IMR-90 (cell line): ENCODE measurements around the gene DHX34. TPM values are rescaled to one million over a fixed set of nuclear protein-coding genes. Genes with fewer than 3 reads are reported as not detected.

Source experiments
- ATAC-seq: fragments of 200-7000 bp; cut with Tn5 transposase; 2 replicates; pipeline ENCODE4 v1.9.1; 2020; ENCODE audit warnings: low read depth, mild to moderate bottlenecking, moderate library complexity
- BruUV-seq: library from RNA; stranded (reverse); fragments of 400-500 nt; replicated peaks from 2 replicates; lab custom pipeline; 2021; lab: Mats Ljungman, UMichigan
- CTCF ChIA-PET: fragments of 300-600 bp; formaldehyde crosslinking; extraction: SDS; loops from one replicate; lab custom pipeline; 2021; ENCODE audit warnings: antibody characterized with exemption; lab: Yijun Ruan, JAX
- POLR2A ChIA-PET: fragments of 300-600 bp; sonication (Branson Sonifier 250); formaldehyde crosslinking; loops from one replicate; lab custom pipeline; 2022; ENCODE audit warnings: antibody characterized with exemption; ENCODE audit not compliant: unreplicated experiment; lab: Charles Lee
- DNase-seq: peaks from one replicate; pipeline ENCODE4 v3.0.0; 2013
- H2AFZ ChIP-seq: replicated peaks from 2 replicates; pipeline ENCODE3; 2013; ENCODE audit warnings: low read length, mild to moderate bottlenecking; ENCODE audit not compliant: poor library complexity
- H2AK5ac ChIP-seq: 2 replicates; pipeline ENCODE4 v1.6.1; 2013; ENCODE audit warnings: low read depth, low read length, inconsistent platforms
- H2AK9ac ChIP-seq: replicated peaks from 2 replicates; pipeline ENCODE3; 2013; ENCODE audit warnings: mild to moderate bottlenecking, low read depth, low read length, moderate library complexity; ENCODE audit not compliant: poor library complexity
- H2BK120ac ChIP-seq: 2 replicates; pipeline ENCODE4 v1.6.1; 2013; ENCODE audit warnings: low read depth, low read length, inconsistent platforms
- H2BK15ac ChIP-seq: 3 replicates; pipeline ENCODE4 v1.6.1; 2013; ENCODE audit warnings: low read depth, low read length, inconsistent platforms
- H2BK20ac ChIP-seq: 2 replicates; pipeline ENCODE4 v1.6.1; 2013; ENCODE audit warnings: low read depth, mild to moderate bottlenecking, inconsistent platforms, low read length, moderate library complexity
- H2BK5ac ChIP-seq: 2 replicates; pipeline ENCODE4 v1.6.1; 2013; ENCODE audit warnings: mild to moderate bottlenecking, low read depth, low read length, inconsistent platforms; ENCODE audit not compliant: poor library complexity, severe bottlenecking
- H3K14ac ChIP-seq: replicated peaks from 2 replicates; pipeline ENCODE4 v1.6.1; 2013; ENCODE audit warnings: low read depth, low read length, inconsistent platforms
- H3K18ac ChIP-seq: 2 replicates; pipeline ENCODE4 v1.6.1; 2013; ENCODE audit warnings: low read depth, low read length, control low read depth
- H3K23ac ChIP-seq: 2 replicates; pipeline ENCODE4 v1.6.1; 2013; ENCODE audit warnings: low read depth, low read length, inconsistent platforms
- H3K27ac ChIP-seq: 2 replicates; pipeline ENCODE4 v1.5.1; 2013; ENCODE audit warnings: mild to moderate bottlenecking, control low read depth, low read length; ENCODE audit not compliant: insufficient read depth
- H3K27me3 ChIP-seq: 2 replicates; pipeline ENCODE4 v1.6.1; 2013; ENCODE audit warnings: low read length; ENCODE audit not compliant: control insufficient read depth, insufficient read depth
- H3K36me3 ChIP-seq: 2 replicates; pipeline ENCODE4 v1.6.1; 2013; ENCODE audit warnings: low read length, mixed read lengths; ENCODE audit not compliant: control insufficient read depth, insufficient read depth
- H3K4ac ChIP-seq: 2 replicates; pipeline ENCODE4 v1.6.1; 2013; ENCODE audit warnings: low read depth, low read length, inconsistent platforms
- H3K4me1 ChIP-seq: 2 replicates; pipeline ENCODE4 v1.6.1; 2013; ENCODE audit warnings: low read length, mixed read lengths; ENCODE audit not compliant: control insufficient read depth, insufficient read depth
- H3K4me2 ChIP-seq: 2 replicates; pipeline ENCODE4 v1.6.1; 2013; ENCODE audit warnings: low read depth, mild to moderate bottlenecking, control low read depth, low read length, moderate library complexity
- H3K4me3 ChIP-seq: 2 replicates; pipeline ENCODE4 v1.5.1; 2013; ENCODE audit warnings: low read depth, mild to moderate bottlenecking, control low read depth, low read length, moderate library complexity; ENCODE audit not compliant: insufficient read depth
- H3K56ac ChIP-seq: 2 replicates; pipeline ENCODE4 v1.6.1; 2013; ENCODE audit warnings: low read length, inconsistent platforms; ENCODE audit not compliant: insufficient read depth; ENCODE audit errors: extremely low read depth
- H3K79me1 ChIP-seq, 2 experiments: 2 replicates each; pipeline ENCODE4 v1.6.1; 2013; ENCODE audit warnings: low read length in 2 of 2, inconsistent platforms in 1 of 2, low read depth in 1 of 2
- H3K9ac ChIP-seq: 2 replicates; pipeline ENCODE4 v1.6.1; 2013; ENCODE audit warnings: low read depth, low read length, control low read depth
- H3K9me1 ChIP-seq: 2 replicates; pipeline ENCODE4 v1.6.1; 2013; ENCODE audit warnings: low read length, inconsistent platforms; ENCODE audit not compliant: insufficient read depth
- H3K9me3 ChIP-seq: 2 replicates; pipeline ENCODE4 v1.6.1; 2013; ENCODE audit warnings: low read length; ENCODE audit not compliant: control insufficient read depth, insufficient read depth
- H4K20me1 ChIP-seq: 2 replicates; pipeline ENCODE4 v1.6.1; 2013; ENCODE audit warnings: low read length, inconsistent platforms; ENCODE audit not compliant: insufficient read depth
- H4K5ac ChIP-seq: 2 replicates; pipeline ENCODE4 v1.6.1; 2013; ENCODE audit warnings: mild to moderate bottlenecking, low read depth, low read length, control low read depth
- H4K8ac ChIP-seq, 2 experiments: 2 replicates each; pipeline ENCODE4 v1.6.1; 2013; ENCODE audit warnings: low read depth in 2 of 2, low read length in 2 of 2, control low read depth in 1 of 2, inconsistent platforms in 1 of 2
- H4K91ac ChIP-seq: 2 replicates; pipeline ENCODE4 v1.6.1; 2013; ENCODE audit warnings: low read depth, low read length, inconsistent platforms; ENCODE audit not compliant: insufficient read depth
- BHLHE40 ChIP-seq: fragments of 150-350 bp; IDR thresholded peaks from 2 replicates; pipeline ENCODE4 v1.6.1; 2016; ENCODE audit warnings: mild to moderate bottlenecking, low read depth, low read length
- CEBPB ChIP-seq: IDR thresholded peaks from 2 replicates; pipeline ENCODE4 v1.6.1; 2012; ENCODE audit warnings: low read depth, low read length, improper control_type of control experiment
- CHD1 ChIP-seq: IDR thresholded peaks from 2 replicates; pipeline ENCODE4 v1.6.1; 2012; ENCODE audit warnings: low read depth, low read length, improper control_type of control experiment
- CTCF ChIP-seq: conservative IDR thresholded peaks from 2 replicates; pipeline ENCODE4 v1.5.1; 2012; ENCODE audit warnings: mild to moderate bottlenecking, low read depth, low read length, improper control_type of control experiment
- ELK1 ChIP-seq: fragments of 150-350 bp; IDR thresholded peaks from 2 replicates; pipeline ENCODE4 v1.6.1; 2016; ENCODE audit warnings: low read depth, mild to moderate bottlenecking, low read length, moderate library complexity, borderline replicate concordance
- FOS ChIP-seq: fragments of 150-350 bp; IDR thresholded peaks from 2 replicates; pipeline ENCODE4 v1.6.1; 2016; ENCODE audit warnings: low read depth, low read length
- MAFK ChIP-seq: IDR thresholded peaks from 2 replicates; pipeline ENCODE4 v1.6.1; 2012; ENCODE audit warnings: low read depth, low read length, improper control_type of control experiment
- MAZ ChIP-seq: IDR thresholded peaks from 2 replicates; pipeline ENCODE4 v1.6.1; 2012; ENCODE audit warnings: low read depth, mild to moderate bottlenecking, low read length, improper control_type of control experiment, moderate library complexity, borderline replicate concordance
- MXI1 ChIP-seq: IDR thresholded peaks from 2 replicates; pipeline ENCODE4 v1.6.1; 2012; ENCODE audit warnings: low read depth, mild to moderate bottlenecking, low read length, moderate library complexity, borderline replicate concordance
- NFE2L2 ChIP-seq: fragments of 150-350 bp; IDR thresholded peaks from 2 replicates; pipeline ENCODE4 v1.6.1; 2016; ENCODE audit warnings: low read depth, mild to moderate bottlenecking, low read length
- POLR2A ChIP-seq: IDR thresholded peaks from 2 replicates; pipeline ENCODE4 v1.6.1; 2012; ENCODE audit warnings: mild to moderate bottlenecking, low read depth, low read length
- RCOR1 ChIP-seq: IDR thresholded peaks from 2 replicates; pipeline ENCODE4 v1.6.1; 2012; ENCODE audit warnings: mild to moderate bottlenecking, low read length, improper control_type of control experiment; ENCODE audit not compliant: insufficient replicate concordance
- RFX5 ChIP-seq: IDR thresholded peaks from 2 replicates; pipeline ENCODE4 v1.8.0; 2012; ENCODE audit warnings: low read depth, mild to moderate bottlenecking, low read length, moderate library complexity
- SMC3 ChIP-seq: fragments of 150-350 bp; IDR thresholded peaks from 2 replicates; pipeline ENCODE4 v1.6.1; 2016; ENCODE audit warnings: low read depth, mild to moderate bottlenecking, antibody characterized with exemption, low read length, moderate library complexity
- WGBS, 2 experiments: methylation state at CpG; one replicate each; pipeline versions ENCODE4 v1.1.5 to v1.1.7; 2013; ENCODE audit warnings: missing lambda C conversion rate in 2 of 2; ENCODE audit not compliant: insufficient read length in 1 of 2; ENCODE audit errors: extremely low coverage in 2 of 2; 5-methylcytosine and 5-hydroxymethylcytosine counted together
- dilution Hi-C: fragments of 300-500 bp; cut with HindIII; formaldehyde crosslinking; loops from one replicate; pipeline ENCODE4 v1.14.3; 2018; ENCODE audit warnings: low sequenced_read_pairs; ENCODE audit not compliant: unreplicated experiment
- in situ Hi-C: fragments of 300-500 bp; cut with MboI; formaldehyde crosslinking; loops from 3 replicates; pipeline ENCODE4 v1.14.3; 2019; ENCODE audit warnings: low sequenced_read_pairs, inconsistent platforms, mixed read lengths
- intact Hi-C: fragments of 100-400 bp; cut with micrococcal nuclease; formaldehyde crosslinking; loops from 2 replicates; pipeline ENCODE4 v1.10.0; 2022
- polyA plus RNA-seq, 3 experiments: library from polyadenylated mRNA; depleted of rRNA; stranded (reverse); fragments of >200 nt; gene quantifications; 2 replicates each; pipeline ENCODE4 v1.2.3, GENCODE V29; 2012; ENCODE audit warnings: low replicate concordance in 1 of 3
- total RNA-seq: library from RNA; depleted of rRNA; stranded (reverse); fragments of >200 nt; gene quantifications from 2 replicates; pipeline ENCODE4 v1.2.3, GENCODE V29; 2012

DHX34 gene
- total and polyA plus RNA-seq, 2 of the 4 experiments (the other 2 are of a cell fraction), result 4.5 to 13.7 TPM

GRCh38 chr19:47315125-47315821 lies 33.8 kb upstream of the DHX34 start:
- peak overlapping the region; percentile 58; the same call in 1 of the 2 replicates for H2BK20ac ChIP-seq
- H3K27me3 ChIP-seq, result no peaks in the 10 kb centered on the region
- H3K9me3 ChIP-seq, result no peaks in the 10 kb centered on the region
- peak overlapping the region; percentile 20; the same call in 1 of the 2 replicates for H3K4ac ChIP-seq
- H3K23ac ChIP-seq, result no peak overlapping the region
- no peak overlapping the region for H2AK5ac ChIP-seq
- H3K4me1 ChIP-seq, result 0 out of 2 replicates have a peak, but pooled peaks cover 2% of the 10 kb centered on the region
- no peak overlapping the region for H4K5ac ChIP-seq
- H2BK120ac ChIP-seq, result peak overlapping the region; percentile 59
- peak overlapping the region in 1 of 2 experiments; percentile 7; a peak in 1 of 4 replicates for H4K8ac ChIP-seq
- H2BK15ac ChIP-seq, result peak overlapping the region; percentile 22; the same call in 1 of the 3 replicates
- ATAC-seq (peak; percentile 98), DNase-seq (peak; percentile 97)
- H4K20me1 ChIP-seq, result no peaks in the 10 kb centered on the region
- H3K18ac ChIP-seq, result no peak overlapping the region; the same call in 1 of the 2 replicates
- 35% methylated on average over 6 of the region's 12 CpGs; no CpG with 5 or more reads in 1 of the 2 experiments for WGBS, 2 experiments
- H3K9ac ChIP-seq, result no peak overlapping the region
- dilution Hi-C loops, result no loop called here
- H3K27ac ChIP-seq, result peak overlapping the region; percentile 2; the same call in 1 of the 2 replicates
- POLR2A ChIA-PET, result no interaction called here
- no peaks in the 10 kb centered on the region for H3K36me3 ChIP-seq
- in situ Hi-C loops, result no loop called here
- no peak overlapping the region for H3K4me3 ChIP-seq
- H2AFZ ChIP-seq, result peak overlapping the region; percentile 55
- intact Hi-C loops, result no loop called here
- CTCF ChIA-PET, result no interaction called here
- H3K9me1 ChIP-seq, result 0 out of 2 replicates have a peak, but pooled peaks cover 4% of the 10 kb centered on the region
- no peak overlapping the region for H3K56ac ChIP-seq
- H4K91ac ChIP-seq, result no peak overlapping the region; the same call in 1 of the 2 replicates
- peak overlapping the region; percentile 42 for H2BK5ac ChIP-seq
- H3K79me1 ChIP-seq, result no peaks in the 10 kb centered on the region
- H3K14ac ChIP-seq, result no peak overlapping the region
- peak overlapping the region; percentile 31; the same call in 1 of the 2 replicates for H3K4me2 ChIP-seq
- no peak overlapping the region for H2AK9ac ChIP-seq
- BruUV-seq, result no TSS peak
- TF ChIP-seq RFX5 (no peak), SMC3 (no peak), POLR2A (no peak), MAFK (peak; percentile 55), CEBPB (peak; percentile 99), NFE2L2 (peak; percentile 64; the same call in 1 of the 2 replicates), BHLHE40 (0 out of 2 replicates have a peak, but pooled peaks have one; percentile 26), MAZ (peak; percentile 93), CHD1 (no peak), CTCF (no peak), ELK1 (no peak), MXI1 (no peak), RCOR1 (peak; percentile 60), FOS (peak; percentile 87)
